Muscle of back (tissue), 13 donors: ENCODE results near the gene LIPM. TPM values are rescaled to one million over a fixed set of nuclear protein-coding genes. Genes with fewer than 3 reads are reported as not detected.

Experiments
- DNase-seq, 3 donors: peaks; one replicate each; pipeline versions ENCODE4 v3.0.0 to v3.0.0-alpha.2; 2013
- long read RNA-seq, 9 donors: transcript quantifications; one replicate each; lab custom pipeline, GENCODE V29; 2026
- polyA plus RNA-seq, 10 donors: library from polyadenylated mRNA; unstranded; fragments of 120-200 nt; gene quantifications; one replicate each; pipeline ENCODE4 v1.2.1, GENCODE V29; 2013; ENCODE audit not compliant: insufficient read length in 10 of 10

The LIPM gene
- 1 to 10 TPM in 1 of 10 donors, not detected in 9; 1.8 TPM for polyA plus RNA-seq
- long read RNA-seq, donor 1: 0 reads
- long read RNA-seq, donor 2: 0 reads
- long read RNA-seq, donor 3: 0 reads
- long read RNA-seq, donor 4: 0 reads
- long read RNA-seq, donor 5: 0 reads
- long read RNA-seq, donor 6: 0 reads
- long read RNA-seq, donor 7: 0 reads
- long read RNA-seq, donor 8: 0 reads
- long read RNA-seq, donor 9: 0 reads

DNA sequence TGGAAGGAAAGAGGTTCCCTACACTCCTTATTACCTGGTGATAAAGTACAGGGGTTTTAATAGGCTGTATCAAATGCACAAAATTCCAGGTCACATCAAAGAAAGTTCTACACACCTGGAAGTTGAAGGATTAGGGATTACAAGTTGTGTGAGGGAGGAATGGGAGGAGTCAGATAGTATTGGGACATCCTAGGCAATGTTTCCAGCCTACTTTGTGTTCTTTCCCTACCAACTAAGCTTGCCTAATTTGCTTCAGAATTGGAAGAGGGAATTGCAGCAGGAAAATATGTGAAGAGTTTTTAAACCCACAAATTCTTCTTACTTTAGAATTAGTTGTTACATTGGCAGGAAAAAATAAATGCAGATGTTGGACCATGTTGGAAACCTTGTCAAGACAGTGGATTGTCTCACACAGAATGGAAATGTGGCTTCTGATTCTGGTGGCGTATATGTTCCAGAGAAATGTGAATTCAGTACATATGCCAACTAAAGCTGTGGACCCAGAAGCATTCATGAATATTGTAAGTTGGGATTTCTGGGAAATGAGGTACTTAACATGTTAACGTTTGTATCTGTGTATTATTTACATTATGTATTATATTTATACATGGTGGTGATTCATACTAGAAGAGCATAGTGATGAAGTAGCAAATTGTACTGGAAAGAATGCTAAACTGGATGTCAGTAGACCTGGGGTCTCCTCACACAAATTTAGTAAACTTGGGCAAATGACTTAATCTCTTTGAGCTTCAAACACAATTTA is at the start of gene LIPM:
Gene LIPM, plus strand, starts transcription at position 208 of the 763 bp plus-strand sequence. Its CDS starts 167 bp downstream, at position 375.
- DNase-seq: no peak

- peak in 2 of 3 donors; percentile 35 to 51 for DNase-seq
Observed at GRCh38 chr10:88754287-88754686, 48.2 kb upstream of the LIPM start.

- no peak for DNase-seq
Observed at GRCh38 chr10:88755753-88756152, 46.8 kb upstream of the LIPM start.

DNA sequence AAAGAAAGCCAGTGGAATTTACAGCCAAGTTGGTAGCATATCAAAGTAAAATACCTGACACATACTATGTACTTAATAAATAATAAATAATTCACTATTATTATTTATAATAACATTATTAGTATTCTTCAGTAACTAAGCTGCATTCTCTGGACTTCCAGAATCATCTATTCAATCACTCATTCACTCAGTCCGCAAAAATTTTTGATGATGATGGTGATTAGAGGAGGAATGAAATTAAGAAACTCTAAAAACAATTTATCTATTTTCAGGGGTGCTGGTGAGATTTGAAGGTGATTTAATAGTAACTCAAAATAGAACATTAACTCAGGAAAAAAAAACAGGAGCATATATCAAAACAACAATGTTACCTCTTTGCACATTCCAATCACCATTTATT is 45.9 kb upstream of the LIPM start:
- DNase-seq: no peak

DNA sequence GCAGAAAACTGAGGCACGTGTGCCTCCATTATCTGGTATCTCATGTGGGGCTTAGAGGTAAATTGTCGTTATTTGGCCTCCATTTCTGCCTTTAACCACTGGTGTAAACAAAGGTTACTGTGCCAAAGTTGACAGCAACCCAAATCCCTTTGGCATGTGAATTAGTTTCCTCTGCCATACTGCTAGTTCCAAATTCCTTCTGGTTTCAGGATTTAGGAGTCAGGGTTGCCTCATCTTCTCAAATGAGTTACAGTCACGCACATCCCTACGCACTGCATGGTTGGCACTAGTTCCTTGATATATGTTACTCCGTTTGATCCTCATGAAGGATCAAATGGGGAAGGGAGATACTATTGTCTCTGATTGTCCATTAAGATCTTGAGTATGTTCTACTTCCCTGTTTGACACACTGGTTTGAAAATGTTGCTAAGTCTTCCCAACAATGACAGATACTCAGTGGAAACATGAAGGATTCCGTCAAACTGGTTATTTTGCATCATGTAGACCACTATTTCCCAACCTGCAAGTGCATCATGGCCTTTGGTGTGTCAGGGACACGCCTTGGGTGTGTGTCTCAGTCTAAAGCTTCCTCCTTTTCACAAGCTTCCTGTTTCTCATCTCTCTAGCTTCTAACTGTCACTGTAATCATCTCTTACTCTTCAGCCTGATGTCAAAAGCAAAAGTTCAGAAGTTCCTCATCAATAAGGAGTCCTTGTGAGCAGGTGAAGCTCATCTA is 43.0 kb upstream of the LIPM start, which contains the start of gene LIPN:
Gene LIPN, plus strand, starts transcription at position 655 of the 736 bp plus-strand sequence. CDS start 1,386 bp downstream, outside the sequence.
- DNase-seq: peak in 1 of 3 donors; percentile 16

- DNase-seq: no peak
Observed at GRCh38 chr10:88762906-88763305, 39.6 kb upstream of the LIPM start.

- no peak for DNase-seq
Observed at GRCh38 chr10:88763441-88763840, 39.1 kb upstream of the LIPM start.

- no peak for DNase-seq
Observed at GRCh38 chr10:88764110-88764509, 38.4 kb upstream of the LIPM start.

DNA sequence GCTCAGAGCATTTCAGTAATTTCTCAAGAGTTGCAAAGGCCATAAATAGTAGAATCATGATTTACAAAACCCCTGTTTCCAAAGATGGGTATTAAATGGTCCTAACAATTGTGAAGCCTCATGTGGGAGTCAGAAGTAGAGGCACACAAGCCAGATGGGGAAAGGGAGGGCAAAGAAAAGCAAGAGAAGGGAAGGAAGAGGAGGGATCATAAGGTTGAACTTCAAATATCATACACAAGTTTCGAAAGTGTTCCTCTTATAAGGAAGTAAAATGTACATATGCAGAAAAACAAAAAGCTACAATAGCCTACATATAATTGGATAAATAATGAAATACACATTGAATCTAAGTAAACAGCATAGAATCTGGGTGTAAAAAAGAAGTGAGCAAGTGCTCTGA is 36.7 kb upstream of the LIPM start:
- no peak for DNase-seq

DNA sequence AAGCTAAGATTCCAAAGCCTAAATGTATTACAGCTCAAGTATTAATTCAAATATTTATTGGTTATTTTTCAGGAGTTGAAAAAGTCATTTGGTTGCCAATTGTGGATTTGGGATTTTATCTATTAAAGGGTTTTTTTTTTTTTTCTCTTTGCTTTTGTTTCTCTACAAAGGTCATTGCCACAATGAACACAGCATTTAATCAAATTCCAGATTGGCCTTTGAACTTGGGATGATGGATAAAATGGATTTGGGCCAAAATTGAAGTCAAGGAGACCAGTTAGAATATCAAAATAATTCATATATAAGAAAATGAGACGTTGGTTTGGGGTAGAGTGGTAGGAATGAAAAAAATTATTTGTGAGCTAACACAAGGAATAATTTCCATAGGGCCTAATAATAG is 33.1 kb upstream of the LIPM start:
- DNase-seq: no peak

GRCh38 chr10:88781206-88781605 is 21.3 kb upstream of the LIPM start:
- no peak for DNase-seq

DNA sequence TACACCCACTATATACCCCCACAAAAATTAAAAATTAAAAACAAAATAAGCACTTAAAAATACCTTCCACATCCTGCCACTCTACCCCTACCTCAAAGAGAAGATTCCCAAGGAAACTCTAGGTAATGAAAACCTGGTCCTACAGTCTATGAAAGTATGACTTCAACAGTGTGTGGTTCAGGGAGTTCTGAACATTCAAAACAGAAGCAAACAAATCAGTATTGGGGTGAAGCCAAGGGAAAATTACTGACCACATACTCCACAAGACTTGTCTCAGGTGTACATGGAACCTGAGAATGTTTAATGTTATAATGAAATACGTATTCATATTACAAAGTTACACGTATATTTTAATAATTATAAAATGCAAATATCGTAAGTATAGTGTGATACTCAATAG is 20.3 kb upstream of the LIPM start:
- DNase-seq: no peak

GRCh38 chr10:88783724-88784123 is 18.8 kb upstream of the LIPM start:
- DNase-seq: no peak

GRCh38 chr10:88786032-88786770 is 16.3 kb upstream of the LIPM start:
- DNase-seq: no peak

DNA sequence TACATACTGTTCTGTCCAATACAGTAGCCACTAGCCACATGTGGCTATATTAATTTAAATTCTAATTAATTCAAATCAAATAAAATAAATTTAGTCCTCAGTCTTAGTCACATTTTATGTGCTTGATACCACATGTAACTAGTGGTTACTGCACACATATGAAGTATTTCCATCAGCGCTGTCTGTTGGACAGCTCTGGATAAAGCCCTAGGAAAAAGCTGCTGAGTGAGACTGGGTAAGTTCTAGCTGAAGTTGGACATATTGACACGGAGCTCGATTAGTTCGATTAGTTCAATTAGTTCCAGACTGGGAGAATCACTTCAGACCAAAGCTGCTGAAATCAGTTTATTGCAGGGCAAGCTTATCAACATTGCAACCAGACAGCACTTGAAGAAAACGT is 15.1 kb upstream of the LIPM start:
- no peak for DNase-seq

- DNase-seq: no peak
Observed at GRCh38 chr10:88788924-88789323, 13.6 kb upstream of the LIPM start.

- no peak for DNase-seq
Observed at GRCh38 chr10:88791924-88792323, 10.6 kb upstream of the LIPM start.

DNA sequence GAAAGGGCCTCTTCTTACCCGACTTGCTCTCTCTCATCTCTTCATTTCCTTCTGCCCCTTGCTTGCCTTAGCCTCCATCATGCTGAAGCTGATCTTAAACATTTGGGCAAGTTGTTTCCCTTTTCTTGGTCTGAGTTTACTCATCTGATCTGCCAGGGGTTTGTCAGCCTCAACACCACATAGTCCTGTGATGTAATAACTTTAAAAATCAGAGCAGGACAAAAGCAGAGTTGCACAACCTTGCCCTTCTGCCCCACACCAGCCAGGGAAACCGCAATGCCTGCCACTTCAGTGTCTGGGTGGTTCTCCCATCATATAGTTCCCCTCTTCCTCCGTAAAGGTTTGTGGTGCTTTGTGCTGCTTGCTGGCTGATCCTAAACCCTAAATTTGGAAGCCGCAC is 9.9 kb upstream of the LIPM start:
- DNase-seq: peak in 2 of 3 donors; percentile 3 to 24

DNA sequence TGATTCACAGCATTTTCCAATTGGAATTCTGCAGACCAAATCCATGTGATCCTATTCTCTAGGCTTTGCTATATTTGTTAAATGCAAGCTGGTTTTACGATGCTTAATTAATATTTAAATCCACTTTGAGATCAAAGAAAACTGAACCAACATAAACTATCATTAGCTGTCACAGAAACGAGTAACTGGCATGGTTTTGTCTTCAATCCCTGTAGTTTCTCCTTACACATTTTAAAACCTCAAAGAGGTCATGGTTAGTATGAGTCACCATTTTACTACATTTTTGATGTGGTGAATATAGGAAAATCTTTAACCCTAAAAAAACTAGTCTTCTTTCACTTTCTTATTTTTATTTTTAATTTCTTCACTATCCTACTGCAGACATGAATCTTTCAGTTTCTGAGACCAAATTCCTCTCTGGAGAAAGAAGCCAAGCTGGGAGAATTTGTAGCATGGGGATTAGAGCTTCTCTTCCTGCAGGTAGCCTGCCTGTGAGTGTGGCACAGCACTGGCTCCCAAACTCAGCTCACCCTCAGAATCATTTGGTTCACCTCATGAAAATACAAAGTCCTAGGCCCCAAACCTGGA is 8.7 kb upstream of the LIPM start:
- DNase-seq: no peak

- DNase-seq: no peak
Observed at GRCh38 chr10:88794731-88795130, 7.8 kb upstream of the LIPM start.
